Caco-2 (cell line): ENCODE results near the gene BAK1. TPM values are rescaled to one million over a fixed set of nuclear protein-coding genes. Genes with fewer than 3 reads are reported as not detected.

Source experiments
- Bru-seq: library from RNA; stranded (reverse); fragments of 400-500 nt; gene quantifications from one replicate; lab custom pipeline; 2021; lab: Mats Ljungman, UMichigan
- BruChase-seq, 2 experiments: library from RNA; stranded (reverse); fragments of 400-500 nt; gene quantifications; one replicate each; lab custom pipeline; 2021; lab: Mats Ljungman, UMichigan
- BruUV-seq: library from RNA; stranded (reverse); fragments of 400-500 nt; replicated peaks from 2 replicates; lab custom pipeline; 2021; lab: Mats Ljungman, UMichigan
- CTCF ChIA-PET: fragments of 300-600 bp; sonication (Branson Sonifier 250); formaldehyde crosslinking; loops from one replicate; lab custom pipeline; 2022; ENCODE audit warnings: antibody characterized with exemption; lab: Charles Lee
- POLR2A ChIA-PET: fragments of 300-600 bp; sonication (Branson Sonifier 250); formaldehyde crosslinking; loops from one replicate; lab custom pipeline; 2022; ENCODE audit warnings: antibody characterized with exemption; lab: Charles Lee
- DNase-seq, 2 experiments: peaks; one replicate each; pipeline versions ENCODE4 v3.0.0 to v3.0.0-alpha.2; 2020 to 2022
- H3K27me3 ChIP-seq: replicated peaks from 2 replicates; pipeline ENCODE4 v1.6.0; 2011; ENCODE audit warnings: low read length; ENCODE audit not compliant: control insufficient read depth, insufficient read depth
- H3K36me3 ChIP-seq: 2 replicates; pipeline ENCODE4 v1.5.1; 2011; ENCODE audit warnings: low read length; ENCODE audit not compliant: control insufficient read depth, insufficient read depth
- H3K4me1 ChIP-seq: fragments of 250-450 bp; sonication (Bioruptor Pico); 2 replicates; pipeline ENCODE4 v1.5.1; 2020; ENCODE audit warnings: mild to moderate bottlenecking
- H3K4me3 ChIP-seq: 2 replicates; pipeline ENCODE4 v1.5.1; 2011; ENCODE audit warnings: low read depth, mild to moderate bottlenecking, control low read depth, low read length
- H3K9me3 ChIP-seq: fragments of 250-450 bp; sonication (Bioruptor Pico); 2 replicates; pipeline ENCODE4 v1.5.1; 2020; ENCODE audit warnings: mild to moderate bottlenecking, moderate library complexity
- H3K27ac Mint-ChIP-seq: one replicate; pipeline ENCODE4 v1.8.0; 2022; ENCODE audit warnings: mixed read lengths; ENCODE audit not compliant: unreplicated experiment
- H3K27me3 Mint-ChIP-seq: one replicate; pipeline ENCODE4 v1.8.0; 2022; ENCODE audit warnings: mixed read lengths; ENCODE audit not compliant: insufficient read depth, unreplicated experiment
- H3K36me3 Mint-ChIP-seq: one replicate; pipeline ENCODE4 v1.8.0; 2022; ENCODE audit warnings: mild to moderate bottlenecking, mixed read lengths; ENCODE audit not compliant: insufficient read depth, unreplicated experiment
- H3K4me1 Mint-ChIP-seq: one replicate; pipeline ENCODE4 v1.8.0; 2022; ENCODE audit warnings: low read depth, mixed read lengths; ENCODE audit not compliant: unreplicated experiment
- H3K4me3 Mint-ChIP-seq: one replicate; pipeline ENCODE4 v1.8.0; 2022; ENCODE audit warnings: mild to moderate bottlenecking, moderate library complexity, mixed read lengths; ENCODE audit not compliant: unreplicated experiment
- H3K9me3 Mint-ChIP-seq: one replicate; pipeline ENCODE4 v1.8.0; 2022; ENCODE audit warnings: mixed read lengths; ENCODE audit not compliant: unreplicated experiment
- intact Hi-C: fragments of 100-400 bp; cut with micrococcal nuclease; formaldehyde crosslinking; loops from one replicate; pipeline ENCODE4 v1.10.0; 2022; ENCODE audit not compliant: unreplicated experiment
- long read RNA-seq: library from polyadenylated mRNA; stranded (forward); transcript quantifications from one replicate; pipeline ENCODE4 v2.0.0, GENCODE V29; 2022
- total RNA-seq: library from RNA; stranded (reverse); gene quantifications from 2 replicates; pipeline ENCODE4 v1.2.3, GENCODE V29; 2022
- TF ChIP-seq, protein P1 (sequence below), 2 experiments: fragments of 200-600 bp in 1 of 2; IDR thresholded peaks; 1 replicate in 1 of 2; 2 replicates in 1 of 2; pipeline versions ENCODE4 v1.5.1 to v1.8.0; 2011 to 2022; ENCODE audit warnings: antibody characterized with exemption in 1 of 2, control low read depth in 1 of 2, inconsistent platforms in 1 of 2, low read depth in 1 of 2, low read length in 1 of 2, mild to moderate bottlenecking in 1 of 2, moderate library complexity in 1 of 2; ENCODE audit not compliant: insufficient read depth in 1 of 2, severe bottlenecking in 1 of 2, unreplicated experiment in 1 of 2

BAK1 gene
- 28.5 and 29.4 TPM in 2 replicates for total RNA-seq
- Bru-seq, nascent RNA: percentile 62 among the genes with signal in this experiment
- percentile 68 among the genes with signal in this experiment for BruChase-seq, experiment 1, labeled RNA remaining after a 2-hour chase
- BruChase-seq, experiment 2, labeled RNA remaining after a 6-hour chase: percentile 83 among the genes with signal in this experiment
- long read RNA-seq, transcript BAK1-202 (6 exons, 2,136 nt): major isoform, 47 of 58 reads
- long read RNA-seq, partial matches to known transcripts: 8 of 58 reads
- long read RNA-seq, other reads (novel, unspliced or antisense): 3 of 58 reads

DNA sequence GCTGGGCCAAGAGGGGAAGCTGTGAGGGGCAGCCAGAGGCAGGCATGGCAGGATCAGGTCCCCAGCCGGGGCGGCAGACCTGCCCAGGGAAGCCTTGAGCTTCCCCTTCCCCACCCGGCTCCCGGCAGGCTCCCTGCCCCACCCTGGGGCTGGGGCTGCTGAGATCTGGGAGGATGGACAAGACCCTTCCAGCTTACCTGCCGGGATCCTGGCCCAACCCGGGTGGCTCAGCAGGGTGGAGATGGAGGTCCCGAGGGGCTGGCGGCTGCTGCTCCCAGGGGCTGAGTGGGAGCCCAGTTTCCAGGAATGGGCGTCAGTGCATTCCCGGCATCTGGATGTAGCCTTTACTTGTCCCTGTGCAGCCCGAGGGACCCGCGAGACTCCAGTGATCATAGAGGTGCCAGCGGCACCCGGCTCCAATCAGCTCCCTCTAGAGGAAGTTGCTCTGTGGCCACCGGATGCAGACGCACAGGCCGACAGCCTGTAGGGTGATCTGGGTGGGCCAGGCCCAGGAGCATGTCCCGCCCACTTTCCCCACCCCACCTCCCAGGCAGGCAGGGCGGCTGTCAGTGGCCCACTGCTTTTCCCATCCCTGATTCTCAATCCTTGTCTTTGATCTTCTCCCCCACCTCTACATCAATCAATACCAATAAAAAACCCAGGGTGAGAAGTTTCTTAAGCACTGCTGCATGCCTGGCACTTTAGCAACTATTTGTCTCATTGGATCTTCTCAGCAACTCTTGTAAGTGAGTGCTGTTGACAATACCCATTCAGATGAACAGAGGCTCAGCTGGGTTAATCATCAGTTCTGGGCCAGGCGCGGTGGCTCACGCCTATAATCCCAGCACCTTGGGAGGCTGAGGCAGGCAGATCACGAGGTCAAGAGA, at the start of gene BAK1:
Gene BAK1, minus strand, starts transcription at position 449 of the 887 bp plus-strand sequence. CDS start 2,672 bp downstream, outside the sequence.
- intact Hi-C loops: loop anchor here (1.0 kb wide), 1 partner anchor 9 kb away; no protein-coding TSS in a partner anchor
- H3K4me3 ChIP-seq: peak within 1 kb of the TSS; percentile 65
- Mint-ChIP-seq H3K4me3 (peak within 1 kb of the TSS; percentile 84), H3K36me3 (peaks cover 5% of the 10 kb centered on the region), H3K27me3 (no peaks in the 10 kb centered on the region), H3K27ac (peak within 1 kb of the TSS; percentile 53), H3K9me3 (no peaks in the 10 kb centered on the region), H3K4me1 (no peaks in the 10 kb centered on the region)
- H3K27me3 ChIP-seq: no peaks in the 10 kb centered on the region
- TF ChIP-seq, protein P1, sequence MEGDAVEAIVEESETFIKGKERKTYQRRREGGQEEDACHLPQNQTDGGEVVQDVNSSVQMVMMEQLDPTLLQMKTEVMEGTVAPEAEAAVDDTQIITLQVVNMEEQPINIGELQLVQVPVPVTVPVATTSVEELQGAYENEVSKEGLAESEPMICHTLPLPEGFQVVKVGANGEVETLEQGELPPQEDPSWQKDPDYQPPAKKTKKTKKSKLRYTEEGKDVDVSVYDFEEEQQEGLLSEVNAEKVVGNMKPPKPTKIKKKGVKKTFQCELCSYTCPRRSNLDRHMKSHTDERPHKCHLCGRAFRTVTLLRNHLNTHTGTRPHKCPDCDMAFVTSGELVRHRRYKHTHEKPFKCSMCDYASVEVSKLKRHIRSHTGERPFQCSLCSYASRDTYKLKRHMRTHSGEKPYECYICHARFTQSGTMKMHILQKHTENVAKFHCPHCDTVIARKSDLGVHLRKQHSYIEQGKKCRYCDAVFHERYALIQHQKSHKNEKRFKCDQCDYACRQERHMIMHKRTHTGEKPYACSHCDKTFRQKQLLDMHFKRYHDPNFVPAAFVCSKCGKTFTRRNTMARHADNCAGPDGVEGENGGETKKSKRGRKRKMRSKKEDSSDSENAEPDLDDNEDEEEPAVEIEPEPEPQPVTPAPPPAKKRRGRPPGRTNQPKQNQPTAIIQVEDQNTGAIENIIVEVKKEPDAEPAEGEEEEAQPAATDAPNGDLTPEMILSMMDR (IDR thresholded peaks at IDR 0.05; ENCODE audit: insufficient read depth in 1 of 2, low read depth in 1 of 2, low read length in 1 of 2, severe bottlenecking in 1 of 2, unreplicated experiment in 1 of 2): peak; percentile 55 to 72
- peak; percentile 89 to 92 for DNase-seq
- no peaks in the 10 kb centered on the region for H3K9me3 ChIP-seq
- H3K4me1 ChIP-seq: peaks cover 10% of the 10 kb centered on the region
- TSS peak; percentile 46 for BruUV-seq
- POLR2A ChIA-PET: interaction anchor here (0.6 to 1.2 kb wide), 2 partner anchors 9 to 131 kb away, joined by 3 to 8 read pairs; partner anchors contain the start of gene UQCC2
- H3K36me3 ChIP-seq: peaks cover 2% of the 10 kb centered on the region; the same call in 1 of the 2 replicates
- CTCF ChIA-PET: interaction anchor here (0.6 to 1.9 kb wide), 9 partner anchors 9 to 182 kb away, joined by 3 to 12 read pairs (median 5); partner anchors contain the start of gene UQCC2

DNA sequence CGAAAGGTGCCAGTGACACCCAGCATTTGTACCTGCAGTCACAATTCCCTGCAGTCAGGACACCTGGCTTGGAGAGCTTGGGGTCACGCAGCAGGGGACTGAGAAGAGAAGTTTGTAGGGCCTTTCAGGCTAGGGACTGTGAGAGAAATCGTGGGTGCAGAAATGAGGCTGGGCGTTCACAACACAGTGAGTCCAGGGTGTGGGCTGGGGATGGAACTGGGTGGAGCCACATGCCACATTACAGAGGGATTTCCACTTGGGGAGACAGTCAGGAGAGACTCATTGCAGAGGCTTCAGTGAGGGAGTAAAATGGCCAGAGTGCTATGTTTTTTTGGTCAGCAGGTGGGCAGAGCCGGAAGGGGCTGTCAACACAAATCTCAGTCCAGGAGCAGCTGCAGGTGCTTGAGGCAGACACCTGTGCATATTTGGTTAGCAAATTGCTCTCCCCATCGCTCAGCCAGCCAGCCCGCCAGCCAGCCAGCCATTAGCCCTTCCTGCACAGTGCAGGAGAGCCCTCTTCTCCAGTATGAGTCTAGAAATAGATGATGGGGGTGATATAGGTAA, 48.4 kb upstream of the BAK1 start:
- Mint-ChIP-seq H3K36me3 (peaks cover 23% of the 10 kb centered on the region), H3K27ac (peak overlapping the region; percentile 84), H3K4me3 (peak overlapping the region; percentile 49), H3K4me1 (peaks cover 52% of the 10 kb centered on the region), H3K27me3 (no peaks in the 10 kb centered on the region), H3K9me3 (no peaks in the 10 kb centered on the region)
- TF ChIP-seq, protein P1 (IDR thresholded peaks at IDR 0.05; ENCODE audit: insufficient read depth in 1 of 2, low read depth in 1 of 2, low read length in 1 of 2, severe bottlenecking in 1 of 2, unreplicated experiment in 1 of 2): no peak
- POLR2A ChIA-PET: no interaction called here
- BruUV-seq: no TSS peak
- H3K27me3 ChIP-seq: no peaks in the 10 kb centered on the region
- CTCF ChIA-PET: no interaction called here
- intact Hi-C loops: no loop called here
- DNase-seq: no peak
- no peak overlapping the region for H3K4me3 ChIP-seq
- no peaks in the 10 kb centered on the region for H3K9me3 ChIP-seq
- H3K4me1 ChIP-seq: peaks cover 73% of the 10 kb centered on the region
- peaks cover 2% of the 10 kb centered on the region for H3K36me3 ChIP-seq

DNA sequence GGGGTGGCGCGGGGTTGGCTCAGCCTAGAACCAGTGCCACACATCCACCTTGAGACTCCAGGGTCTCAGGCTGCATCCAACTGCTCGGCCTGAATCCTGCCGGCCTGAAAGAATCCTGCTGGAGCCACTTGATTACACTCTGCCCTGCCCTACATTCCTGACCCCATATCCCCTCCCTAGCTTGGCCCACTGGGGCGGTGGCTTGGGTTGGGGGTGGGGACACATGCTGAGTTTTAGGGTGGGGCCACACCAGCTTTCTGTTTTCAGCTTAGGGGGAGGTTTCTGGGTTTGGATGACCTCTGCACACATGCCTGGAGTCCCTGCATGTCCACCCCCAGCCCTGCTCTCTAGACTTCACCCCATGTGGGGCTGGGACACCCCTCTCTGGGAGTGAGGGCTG, 47.8 kb upstream of the BAK1 start:
- H3K27ac Mint-ChIP-seq: peak overlapping the region; percentile 84
- no TSS peak for BruUV-seq

More for the DNA sequence above, 47.8 kb upstream of the BAK1 start:
- no peaks in the 10 kb centered on the region for H3K9me3 Mint-ChIP-seq
- Histone ChIP-seq H3K4me1 (peaks cover 73% of the 10 kb centered on the region), H3K36me3 (peaks cover 2% of the 10 kb centered on the region), H3K27me3 (no peaks in the 10 kb centered on the region), H3K9me3 (no peaks in the 10 kb centered on the region), H3K4me3 (no peak overlapping the region)
- peaks cover 23% of the 10 kb centered on the region for H3K36me3 Mint-ChIP-seq
- intact Hi-C loops: no loop called here
- TF ChIP-seq, protein P1 (IDR thresholded peaks at IDR 0.05; ENCODE audit: insufficient read depth in 1 of 2, low read depth in 1 of 2, low read length in 1 of 2, severe bottlenecking in 1 of 2, unreplicated experiment in 1 of 2): no peak
- peak overlapping the region; percentile 49 for H3K4me3 Mint-ChIP-seq
- peaks cover 54% of the 10 kb centered on the region for H3K4me1 Mint-ChIP-seq
- CTCF ChIA-PET: no interaction called here
- H3K27me3 Mint-ChIP-seq: no peaks in the 10 kb centered on the region
- peak; percentile 64 to 79 for DNase-seq
- POLR2A ChIA-PET: no interaction called here
